Measurements from ENCODE around the gene ALG6.
"Not testable (repeated sequence)": the region's sequence is repeated elsewhere in the genome, so short reads cannot be mapped to it uniquely, and the experiment has no call there.

Gene ALG6

GRCh38 chr1:63328781-63329180 is 38.6 kb upstream of the ALG6 start:
- DNase-seq, result no peak

GRCh38 chr1:63329621-63330330 is 37.7 kb upstream of the ALG6 start:
- DNase-seq, result no peak

DNA sequence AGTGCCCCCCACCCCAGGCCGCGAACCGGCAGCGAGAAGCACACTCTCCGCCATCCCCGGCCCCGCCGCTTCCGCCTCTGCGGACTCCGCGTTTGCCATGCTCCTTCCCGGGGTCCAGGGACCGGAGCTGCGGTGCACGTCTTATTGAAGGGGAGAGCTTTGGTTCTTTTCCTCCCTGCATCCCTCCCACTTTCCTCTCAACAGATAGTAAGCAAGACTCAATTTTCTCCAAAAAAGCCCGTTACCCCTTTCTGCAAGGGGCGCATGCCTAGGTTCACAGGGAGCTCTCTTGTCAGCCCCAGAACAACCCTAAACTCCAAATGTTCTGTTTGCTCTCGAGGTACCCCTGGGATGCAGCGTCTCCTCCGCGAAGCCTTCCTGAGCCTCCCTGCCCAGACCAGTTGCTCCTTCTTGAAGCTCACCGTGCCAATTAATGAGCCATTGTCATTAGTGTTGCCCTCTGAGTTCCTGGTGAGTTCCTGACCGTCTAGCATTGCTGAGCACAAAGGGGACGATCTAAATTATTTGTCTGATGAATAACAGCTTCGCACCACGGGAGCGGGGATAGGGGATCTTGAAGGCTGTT is 37.0 kb upstream of the ALG6 start:
- no peak for DNase-seq

DNA sequence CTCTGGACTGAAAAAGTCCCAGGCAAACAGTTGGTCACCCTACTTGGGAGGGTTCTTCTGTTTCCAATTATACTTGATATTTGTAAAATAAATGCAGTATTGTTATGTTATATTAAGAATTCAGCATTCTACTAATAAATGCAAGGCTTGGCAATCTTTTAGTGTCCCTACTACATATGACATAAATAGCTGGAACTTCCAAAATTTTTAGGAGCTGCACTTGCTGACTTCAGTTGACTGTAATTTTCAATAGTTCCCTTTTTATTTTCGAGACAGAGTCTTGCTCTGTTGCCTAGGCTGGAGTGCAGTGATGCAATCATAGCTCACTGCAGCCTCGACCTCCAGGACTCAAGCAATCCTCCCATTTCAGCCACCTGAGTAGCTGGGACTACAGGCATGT is 25.0 kb upstream of the ALG6 start:
- DNase-seq, result no peak

- DNase-seq, result no peak
Observed at GRCh38 chr1:63343922-63344321, 23.5 kb upstream of the ALG6 start.

GRCh38 chr1:63350320-63350719 is 17.1 kb upstream of the ALG6 start:
- no peak for DNase-seq

DNA sequence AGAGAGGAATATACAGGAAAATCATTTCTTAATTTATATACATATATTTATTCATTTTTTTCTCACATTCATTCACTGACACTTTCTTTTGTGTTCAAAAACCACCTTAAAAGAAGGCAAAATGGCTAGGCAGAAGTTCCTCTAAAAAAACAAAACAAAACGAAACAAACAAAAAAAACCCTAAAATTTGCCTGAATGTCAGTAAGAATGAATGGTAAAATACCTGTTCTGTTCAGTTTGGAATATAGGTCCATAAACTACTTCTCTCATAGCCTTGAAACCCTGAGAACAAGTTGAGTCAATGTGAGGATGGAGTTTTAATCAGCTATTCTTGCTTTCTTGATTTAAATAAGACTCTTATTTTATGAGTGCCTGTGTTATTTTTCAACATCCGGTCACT is 14.7 kb upstream of the ALG6 start:
- DNase-seq, result no peak

GRCh38 chr1:63356234-63356633 is 11.2 kb upstream of the ALG6 start:
- DNase-seq, result not testable (repeated sequence)

- DNase-seq, result no peak
Observed at GRCh38 chr1:63359561-63359960, 7.9 kb upstream of the ALG6 start.

DNA sequence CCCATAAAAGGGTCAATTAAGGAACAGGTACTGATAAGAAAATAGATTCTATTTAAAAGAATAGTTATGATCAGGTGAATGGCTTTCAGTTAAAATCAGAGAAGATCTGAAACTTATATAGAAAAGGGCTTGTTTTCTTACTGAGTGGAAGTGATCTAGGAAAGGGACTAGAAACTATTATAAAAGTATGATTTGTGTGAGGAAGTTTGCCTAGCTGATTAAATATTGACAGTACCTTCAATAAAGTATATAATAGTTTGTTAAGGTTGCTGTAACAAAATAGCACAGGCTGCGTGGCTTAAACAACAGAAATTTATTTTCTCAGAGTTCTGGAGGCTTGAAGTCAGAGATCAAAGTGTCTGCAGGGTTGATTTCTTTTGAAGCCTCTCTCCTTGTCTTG is 5.4 kb upstream of the ALG6 start:
- no peak for DNase-seq

DNA sequence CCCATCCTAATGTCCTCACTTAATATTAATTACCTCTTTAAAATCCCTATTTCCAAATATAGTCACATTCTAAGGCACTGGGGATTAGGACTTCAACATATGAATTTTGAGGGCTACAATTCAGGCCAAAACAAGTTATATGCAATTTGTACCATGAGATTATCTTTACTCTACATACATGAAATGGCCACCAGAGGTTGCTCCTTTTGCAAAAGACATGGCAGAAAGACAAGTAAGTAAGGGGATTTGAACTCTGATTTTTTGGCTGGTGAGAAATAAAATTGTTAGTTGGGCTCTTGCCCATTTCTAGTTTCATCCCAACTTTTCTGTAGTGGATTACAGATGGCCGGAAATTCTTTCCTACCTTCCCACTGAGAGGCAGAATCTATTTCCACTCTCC is 4.8 kb upstream of the ALG6 start:
- no peak for DNase-seq

DNA sequence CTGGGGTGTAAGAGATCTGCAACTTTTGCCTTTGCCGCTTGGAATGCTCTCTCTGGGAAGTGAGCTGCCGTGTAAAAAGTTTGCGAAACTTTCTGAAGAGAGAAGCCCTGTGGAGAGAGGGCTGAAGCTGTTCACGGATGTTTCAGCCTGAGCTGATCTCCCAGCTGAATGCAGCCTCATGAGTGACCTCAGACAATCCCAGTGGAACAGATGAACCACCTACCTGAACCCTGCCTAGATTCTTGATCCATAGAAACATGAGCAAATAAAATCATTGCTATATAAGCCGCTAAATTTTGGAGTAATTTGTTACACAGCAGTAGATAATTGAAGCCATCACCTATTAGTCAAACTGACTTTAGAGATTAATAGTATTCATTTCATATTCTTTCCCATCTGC is 4.4 kb upstream of the ALG6 start:
- DNase-seq, result no peak

DNA sequence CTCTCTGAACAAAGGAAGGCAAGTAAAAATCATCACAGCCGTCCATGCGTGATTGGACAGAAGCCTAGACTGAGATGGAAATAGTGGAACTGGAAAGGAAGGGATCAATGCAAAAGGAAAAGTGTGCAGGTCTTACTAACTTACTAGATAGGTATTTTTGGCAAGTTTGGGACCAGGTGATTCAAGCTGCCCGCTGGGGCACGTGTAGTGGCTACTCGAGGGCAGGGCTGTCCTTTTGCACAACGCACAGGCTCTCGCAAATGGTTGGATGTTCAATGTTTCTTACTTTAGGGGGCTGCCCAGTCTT is 566 bp upstream of the ALG6 start:
- DNase-seq, result no peak

DNA sequence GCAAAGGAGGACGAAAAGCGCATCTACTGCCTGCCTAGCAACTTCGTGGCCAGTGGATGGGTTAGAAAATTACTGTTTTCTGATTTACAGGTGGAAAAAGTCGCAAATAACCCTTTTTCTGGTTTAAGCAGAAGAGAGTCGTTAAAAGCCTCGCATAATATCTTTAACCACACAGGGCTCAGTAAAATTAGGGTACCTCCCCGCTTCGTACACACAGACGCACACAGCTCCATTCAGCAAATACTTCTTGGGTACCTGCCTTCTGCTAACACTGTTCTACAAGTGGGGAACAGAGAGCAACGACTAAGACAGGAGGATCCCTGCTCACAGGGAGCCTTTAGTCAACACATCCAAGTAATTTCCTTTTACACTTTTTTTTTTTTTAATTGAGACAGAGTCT is 704 bp downstream of the ALG6 start:
- no peak for DNase-seq

GRCh38 chr1:63379583-63379982 is 12.2 kb downstream of the ALG6 start:
- no peak for DNase-seq

DNA sequence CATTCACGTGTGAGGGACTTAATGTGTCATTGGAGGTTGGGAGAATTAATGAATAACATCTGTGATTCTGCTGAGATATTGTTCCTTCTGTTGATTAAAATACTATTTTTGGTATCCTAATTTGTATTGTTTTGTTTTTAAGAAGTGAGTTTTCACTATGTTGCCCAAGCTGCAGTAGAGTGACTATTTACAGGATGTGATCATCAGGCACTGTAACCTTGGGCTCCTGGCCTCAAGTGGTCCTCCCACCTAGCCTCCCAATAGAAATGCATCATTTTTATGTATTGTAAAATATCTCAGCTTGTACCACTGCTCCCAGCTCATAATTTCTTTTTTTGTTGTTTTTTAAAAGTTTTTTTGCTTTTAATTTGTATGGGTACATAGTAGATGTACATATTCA is 14.3 kb downstream of the ALG6 start:
- DNase-seq, result no peak

- DNase-seq, result no peak
Observed at GRCh38 chr1:63401945-63402344, 34.5 kb downstream of the ALG6 start.

- no peak for DNase-seq
Observed at GRCh38 chr1:63403386-63403785, 36.0 kb downstream of the ALG6 start.

DNA sequence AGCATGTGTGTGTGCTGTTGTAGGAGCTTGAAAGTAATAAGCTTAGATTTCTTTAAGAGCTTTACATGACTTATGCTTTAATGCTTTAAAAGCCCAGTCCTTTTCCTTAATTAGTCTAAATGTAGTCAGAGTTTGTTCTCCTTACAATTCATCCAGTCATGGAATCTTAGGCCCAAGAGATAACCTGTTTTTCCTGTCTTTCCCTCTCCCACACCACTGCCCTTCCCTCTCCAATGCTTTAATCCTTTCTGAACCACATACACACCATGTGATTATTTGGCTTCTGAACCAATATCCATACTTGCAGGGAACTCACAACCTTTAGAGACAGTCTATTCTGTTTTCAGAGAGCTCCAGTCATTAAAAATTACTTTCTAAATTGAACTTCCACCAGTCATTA is 37.6 kb downstream of the ALG6 start:
- DNase-seq, result no peak

DNA sequence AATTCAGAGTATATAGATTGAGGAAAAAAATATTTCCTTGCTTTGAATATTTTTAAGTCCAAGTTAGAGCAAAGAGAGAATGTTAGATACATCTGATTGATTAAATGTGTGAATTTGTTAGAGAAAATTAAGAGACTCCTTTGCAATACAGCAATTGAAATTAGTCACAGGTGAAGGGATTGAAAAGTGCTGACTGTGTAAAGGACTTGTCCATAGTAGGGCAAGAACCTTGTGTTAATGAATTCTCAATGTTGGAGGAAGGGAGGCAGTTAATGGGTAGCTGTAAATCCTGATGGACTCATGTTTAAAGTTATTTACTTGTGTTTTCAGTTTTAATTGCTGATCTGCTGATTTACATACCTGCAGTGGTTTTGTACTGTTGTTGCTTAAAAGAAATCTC is 38.6 kb downstream of the ALG6 start:
- DNase-seq, result no peak

- DNase-seq, result no peak
Observed at GRCh38 chr1:63407002-63407401, 39.6 kb downstream of the ALG6 start.

DNA sequence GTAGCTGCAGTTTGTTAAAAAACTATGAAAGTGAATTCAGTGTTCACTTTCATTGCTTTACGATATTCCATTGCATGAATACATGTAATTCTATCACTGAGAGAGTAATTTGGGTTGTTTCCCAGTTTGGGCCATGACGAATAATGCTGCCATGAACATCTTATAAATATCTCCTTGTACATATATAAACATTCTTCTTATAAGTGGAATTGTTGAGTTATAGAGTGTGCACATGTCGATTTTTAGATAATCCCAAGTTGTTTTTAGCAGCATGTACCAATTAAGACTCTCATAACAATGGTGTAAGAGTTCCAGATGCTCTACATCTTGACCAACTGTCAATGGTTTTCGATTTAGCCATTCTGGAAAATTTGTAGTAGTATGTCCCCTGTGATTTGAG is 40.9 kb downstream of the ALG6 start:
- DNase-seq, result no peak

DNA sequence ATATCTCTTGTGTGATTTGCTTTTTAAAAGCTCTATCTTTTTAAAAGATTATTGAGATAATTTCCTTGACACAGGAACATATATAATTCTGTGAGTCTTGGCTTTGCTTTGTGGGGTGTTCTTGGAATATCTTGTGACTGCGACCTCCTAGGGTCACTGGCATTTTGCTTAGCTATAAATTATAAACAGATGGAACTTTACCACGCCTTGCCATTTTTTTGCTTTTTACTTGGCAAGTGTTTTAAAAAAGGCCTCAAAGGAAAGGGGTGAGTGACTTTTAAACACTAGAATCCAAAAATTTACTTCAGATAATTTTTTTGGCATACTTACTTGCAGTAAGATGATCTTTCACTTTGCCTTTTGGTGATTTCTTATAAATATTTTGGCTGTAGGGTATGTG is 43.6 kb downstream of the ALG6 start:
- no peak for DNase-seq

- DNase-seq, result no peak
Observed at GRCh38 chr1:63413394-63413793, 46.0 kb downstream of the ALG6 start.

DNA sequence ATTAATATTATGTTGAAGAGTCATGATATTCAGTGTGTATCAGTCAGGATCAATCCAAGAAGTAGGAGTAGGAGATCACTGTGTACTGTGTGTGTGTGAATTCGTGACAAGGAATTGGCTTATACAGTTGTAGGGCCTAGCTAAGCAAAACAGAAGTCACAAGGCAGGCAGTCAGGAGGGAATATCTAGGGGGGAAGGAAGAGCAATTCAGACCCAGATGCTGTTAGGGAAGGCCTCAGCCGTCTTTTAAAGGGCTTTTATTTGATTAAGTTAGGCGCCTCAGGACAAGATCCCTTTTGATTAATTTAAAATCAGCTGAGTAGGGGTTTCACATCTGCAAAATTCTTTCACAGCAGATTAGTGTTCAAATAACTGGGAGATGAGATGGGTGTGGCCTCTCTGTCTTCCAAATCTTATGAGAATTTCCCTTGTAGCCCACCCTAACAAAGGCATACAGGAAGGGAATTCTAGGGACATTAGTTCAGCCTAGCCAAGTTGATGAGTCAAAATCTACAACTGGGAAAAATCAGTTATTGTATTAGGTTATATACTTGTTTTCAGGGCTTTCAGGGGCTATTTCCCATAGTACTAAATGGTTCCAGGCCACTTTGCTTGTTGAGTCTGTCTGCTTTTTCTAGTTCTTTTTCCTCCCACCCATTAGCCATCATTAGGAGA is 47.4 kb downstream of the ALG6 start:
- no peak for DNase-seq
